HG03095 (cell line): Measurements from ENCODE around the gene CCDC187.
"Not testable (repeated sequence)": the region's sequence is repeated elsewhere in the genome, so short reads cannot be mapped to it uniquely, and the experiment has no call there.

Experiments
- ATAC-seq: cut with Tn5 transposase; IDR thresholded peaks from one replicate; pipeline ENCODE4 v1.9.1; 2021; ENCODE audit warnings: moderate library complexity; ENCODE audit not compliant: unreplicated experiment

CCDC187 gene

DNA sequence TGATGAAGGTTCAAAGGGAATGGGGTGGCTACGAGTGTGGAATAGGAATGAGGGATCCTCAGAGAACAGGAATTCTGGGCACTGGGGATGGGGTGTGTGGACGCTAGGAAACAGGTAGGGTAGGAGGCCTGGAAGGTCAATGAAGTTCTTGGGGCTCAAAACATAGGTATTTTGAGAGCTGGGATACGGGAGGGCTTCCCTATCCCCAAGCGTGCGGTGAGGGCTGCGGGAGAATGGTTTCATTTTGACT, 59.0 kb downstream of the CCDC187 start:
- ATAC-seq, result no peak

DNA sequence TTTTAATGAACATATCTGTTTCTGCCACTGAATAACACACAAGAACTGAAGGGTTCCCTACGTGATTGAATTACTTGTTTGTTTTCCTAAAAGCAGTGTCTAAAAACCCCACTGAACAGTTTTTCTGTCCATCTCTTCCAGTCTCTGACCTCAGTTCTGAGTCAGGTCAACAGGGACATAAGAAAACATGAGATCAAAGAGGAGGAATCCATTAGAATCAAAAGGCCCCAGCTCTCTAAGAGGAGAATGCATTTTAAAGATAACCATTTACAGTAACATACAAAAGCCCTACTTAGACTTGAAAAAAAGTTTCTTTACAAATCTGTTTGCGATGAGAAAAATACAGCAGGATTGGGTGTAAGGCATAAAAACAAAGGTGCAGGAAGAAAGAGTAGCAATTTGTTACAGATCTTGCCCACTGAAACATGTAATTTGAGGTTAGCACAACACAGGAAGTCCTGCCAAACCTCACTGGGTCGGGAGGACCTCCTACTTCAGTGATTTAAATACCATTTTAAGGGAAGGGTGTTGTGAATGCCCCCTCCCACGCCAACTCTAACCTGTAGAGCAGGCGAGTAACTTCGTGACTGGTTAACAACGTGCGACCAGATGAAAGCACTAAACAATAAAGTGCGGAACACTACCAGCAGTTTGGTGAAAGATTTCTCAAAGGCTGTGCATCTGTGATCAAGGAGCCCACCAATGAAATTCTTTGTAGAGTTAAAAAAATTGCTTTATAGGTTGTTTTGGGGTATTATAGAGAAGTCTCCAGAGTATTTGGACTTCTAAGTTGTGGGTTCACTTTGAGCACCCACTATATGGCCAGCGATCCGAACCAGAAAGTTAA, 59.5 kb downstream of the CCDC187 start:
- no peak for ATAC-seq

DNA sequence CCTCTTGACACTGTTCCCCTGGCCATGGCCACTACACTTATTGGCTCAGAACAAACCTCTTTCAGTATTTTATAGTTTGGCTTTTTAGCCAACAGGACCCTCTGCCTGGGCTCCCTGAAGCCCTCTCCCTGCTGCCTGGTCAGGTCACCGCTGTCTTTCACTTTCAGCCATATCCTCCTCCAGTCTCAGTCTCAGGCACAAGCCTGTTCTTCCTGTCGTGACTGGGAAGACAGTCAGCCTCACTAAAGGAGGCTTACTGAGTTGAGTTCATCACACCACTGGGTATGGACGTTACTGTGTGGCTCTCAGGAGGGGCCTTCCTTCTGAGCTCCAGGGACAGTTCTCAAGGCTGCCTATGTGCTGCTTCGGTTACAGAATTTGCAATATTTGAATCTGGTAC, 60.3 kb downstream of the CCDC187 start:
- no peak for ATAC-seq

DNA sequence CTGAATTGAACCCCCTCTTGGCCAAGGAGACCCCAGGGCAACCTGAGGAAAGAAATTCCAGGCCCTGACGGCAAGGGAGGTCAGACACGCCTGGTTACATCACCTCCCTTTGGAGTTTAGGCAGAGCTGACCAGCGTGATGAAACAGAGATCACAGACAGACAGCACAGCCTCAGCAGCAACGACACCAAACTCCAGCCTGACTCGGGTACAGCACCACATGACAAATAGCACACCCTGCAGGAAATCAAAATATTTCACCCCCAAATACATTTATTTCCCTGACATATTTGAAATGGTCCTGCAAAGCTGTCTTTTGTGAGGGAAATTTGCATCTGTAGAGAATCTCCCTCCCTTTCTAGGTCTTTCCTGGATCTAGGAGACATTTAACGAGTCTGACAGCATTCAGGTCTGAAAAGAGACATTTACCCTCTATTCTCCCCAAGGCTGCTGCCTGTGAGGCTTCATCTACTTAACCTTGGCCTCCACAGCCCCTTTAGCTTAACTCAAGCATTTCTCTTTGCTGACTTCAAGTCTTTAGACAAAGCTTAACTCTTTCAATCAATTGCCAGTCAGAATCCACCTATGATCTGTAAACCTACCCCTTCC, 60.9 kb downstream of the CCDC187 start:
- no peak for ATAC-seq

DNA sequence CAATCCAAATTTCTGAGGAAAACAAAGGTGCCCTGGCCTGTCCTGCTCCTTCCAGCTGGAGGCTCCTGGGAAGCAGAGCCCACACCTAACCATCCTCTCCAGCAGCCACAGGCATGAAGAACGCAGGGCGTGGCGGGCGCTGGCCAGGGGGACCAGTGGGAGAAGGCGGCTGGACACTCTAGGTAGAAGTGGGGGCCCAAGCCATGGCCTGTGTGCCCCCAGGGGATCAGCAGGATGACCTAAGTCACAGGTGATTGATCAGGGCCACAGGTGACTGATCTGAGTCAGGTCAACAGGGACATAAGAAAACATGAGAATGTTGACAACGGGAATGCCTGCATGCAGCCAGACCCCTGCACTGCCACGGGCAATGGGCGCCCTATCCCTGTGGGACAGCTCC, 61.6 kb downstream of the CCDC187 start:
- no peak for ATAC-seq

DNA sequence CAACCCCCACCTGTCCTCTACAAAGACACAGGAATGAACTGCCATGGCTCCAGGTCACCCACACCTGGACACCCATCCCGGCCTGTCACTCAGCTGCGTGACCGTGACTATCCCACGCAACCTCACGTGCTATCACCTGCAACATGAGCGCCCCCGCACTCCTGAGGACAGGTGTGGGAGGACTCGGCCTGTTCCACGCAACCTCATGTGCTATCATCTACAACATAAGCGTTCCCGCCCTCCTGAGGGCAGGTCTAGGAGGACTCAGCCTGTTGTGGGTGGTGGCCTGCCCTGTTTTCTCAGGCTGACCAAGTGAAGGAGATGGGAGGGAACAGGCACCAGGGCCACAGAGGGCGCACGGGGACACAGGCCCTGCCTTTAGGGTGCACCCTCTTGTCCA, 62.4 kb downstream of the CCDC187 start:
- no peak for ATAC-seq

DNA sequence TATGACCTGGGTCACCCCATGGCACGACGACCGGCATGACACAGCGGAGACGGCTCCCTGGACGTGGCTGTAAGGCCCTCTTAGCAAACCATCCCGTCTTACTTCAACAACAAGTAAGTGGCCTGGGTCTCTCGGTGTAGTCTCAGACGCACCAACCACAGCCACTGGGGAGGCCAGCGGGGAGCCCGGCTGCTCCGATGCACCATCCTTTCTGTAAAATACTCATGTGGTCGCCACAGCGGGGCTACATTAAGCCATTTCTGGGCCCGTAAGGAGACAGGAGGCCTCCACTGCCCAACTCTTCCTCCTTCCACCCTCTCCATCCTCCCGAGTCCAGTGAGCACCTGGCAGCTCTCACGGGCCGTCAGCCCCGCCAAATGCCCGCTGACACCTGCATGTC, 63.0 kb downstream of the CCDC187 start:
- no peak for ATAC-seq

DNA sequence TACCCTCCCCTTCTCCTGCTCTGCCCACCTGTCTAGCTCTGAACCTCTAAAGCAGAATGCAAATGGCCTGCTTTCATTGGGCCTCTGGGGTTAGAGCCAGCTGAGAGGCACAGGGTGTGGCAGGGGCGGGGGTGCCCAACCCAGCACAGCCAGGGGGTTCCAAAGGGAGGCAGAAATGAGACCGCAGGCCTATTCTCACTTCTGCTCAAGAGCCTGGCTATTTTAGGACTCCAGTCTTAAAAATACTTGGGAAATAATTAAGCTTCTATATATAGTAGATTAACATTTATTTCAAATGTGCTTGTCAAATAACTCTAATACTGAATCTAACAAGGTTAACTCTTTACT, 63.9 kb downstream of the CCDC187 start:
- no peak for ATAC-seq

DNA sequence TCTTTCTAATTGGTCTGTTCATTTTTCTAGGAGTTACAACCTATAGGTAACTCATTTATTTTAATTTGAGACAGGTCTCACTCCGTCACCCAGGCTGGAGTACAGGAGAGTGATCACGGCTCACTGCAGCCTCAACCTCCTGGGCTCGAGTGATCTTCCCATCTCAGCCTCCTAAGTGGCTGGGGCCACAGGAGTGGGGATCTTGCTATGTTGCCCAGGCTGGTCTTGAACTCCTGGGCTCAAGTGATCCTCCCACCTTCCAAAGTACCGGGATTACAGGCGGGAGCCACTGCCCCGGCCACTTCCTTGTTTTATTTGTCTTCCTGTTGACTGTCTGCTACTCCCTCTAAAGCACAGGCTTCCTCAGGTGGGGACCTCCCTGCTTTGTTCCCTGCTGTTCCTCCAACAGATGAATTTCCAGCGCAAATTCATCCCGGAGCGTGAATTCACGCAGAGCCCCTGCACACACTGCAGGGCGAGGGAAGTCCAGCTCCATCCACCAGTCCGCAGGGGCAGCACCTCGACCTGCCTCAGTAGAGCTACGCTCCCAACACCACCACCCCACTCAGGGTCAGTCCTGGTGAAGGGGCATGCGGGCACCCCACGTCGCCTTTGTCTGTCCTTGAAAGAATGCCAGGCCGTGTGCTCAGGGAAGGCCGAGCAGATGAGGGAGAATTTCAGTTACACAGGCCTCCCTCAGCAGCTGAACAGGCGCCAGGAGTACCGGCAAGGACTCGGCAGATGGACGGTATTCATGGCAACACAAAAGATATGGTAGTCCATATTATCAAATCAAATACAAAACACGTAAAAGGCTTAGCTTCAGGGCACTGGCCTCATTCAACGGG, 64.5 kb downstream of the CCDC187 start:
- no peak for ATAC-seq

DNA sequence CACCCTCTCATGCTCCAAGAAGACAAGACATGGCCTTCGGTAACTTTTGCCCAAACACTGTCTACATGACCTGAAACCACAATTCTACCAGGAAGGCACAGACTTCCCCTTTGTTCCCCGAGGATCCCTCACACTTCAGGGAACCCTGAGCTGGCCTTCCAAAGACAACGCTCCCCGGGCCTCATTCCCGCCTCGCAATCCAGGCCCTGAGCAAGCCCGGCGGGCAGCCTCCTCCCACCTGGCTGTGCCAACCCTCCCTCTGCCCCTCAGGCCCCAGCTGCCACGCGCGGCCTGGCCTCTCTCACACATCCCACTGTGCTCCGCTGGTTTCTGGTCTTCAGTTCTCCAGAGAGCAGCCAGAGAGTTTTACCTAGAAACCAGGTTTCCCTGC, 65.6 kb downstream of the CCDC187 start:
- ATAC-seq, result no peak

DNA sequence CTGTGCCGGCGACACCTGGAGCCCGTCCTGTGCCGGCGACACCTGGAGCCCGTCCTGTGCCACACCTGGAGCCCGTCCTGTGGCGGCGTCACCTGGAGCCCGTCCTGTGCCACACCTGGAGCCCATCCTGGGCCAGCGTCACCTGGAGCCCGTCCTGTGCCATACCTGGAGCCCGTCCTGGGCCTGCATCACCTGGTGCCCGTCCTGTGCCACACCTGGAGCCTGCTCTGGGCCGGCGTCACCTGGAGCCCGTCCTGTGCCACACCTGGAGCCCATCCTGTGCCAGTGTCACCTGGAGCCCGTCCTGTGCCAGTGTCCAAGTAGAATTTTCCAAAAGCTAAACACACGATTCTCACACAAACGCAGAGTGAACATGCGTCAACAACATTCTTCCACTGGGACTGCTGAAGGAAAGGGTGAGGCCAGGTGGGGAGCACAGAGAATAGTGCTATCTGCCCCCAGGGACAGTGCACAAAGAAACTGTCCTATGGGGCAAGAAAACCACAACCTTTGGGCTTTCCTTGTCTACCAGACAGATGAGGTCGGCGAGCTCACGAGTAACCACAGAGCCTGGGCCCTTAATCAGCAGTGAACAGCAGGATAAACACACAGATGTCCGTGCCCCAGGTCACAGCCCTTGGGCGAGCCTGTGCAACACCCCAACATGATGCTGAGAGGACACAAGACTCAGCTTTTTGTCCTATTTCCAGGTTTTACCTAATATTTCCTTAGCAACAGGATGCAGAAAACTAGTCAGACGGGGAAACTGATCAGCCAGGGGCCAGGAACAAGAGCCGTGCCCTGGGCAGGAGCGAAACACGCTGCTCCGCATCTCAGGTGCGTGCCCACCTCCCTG, 66.2 kb downstream of the CCDC187 start:
- ATAC-seq, result no peak

DNA sequence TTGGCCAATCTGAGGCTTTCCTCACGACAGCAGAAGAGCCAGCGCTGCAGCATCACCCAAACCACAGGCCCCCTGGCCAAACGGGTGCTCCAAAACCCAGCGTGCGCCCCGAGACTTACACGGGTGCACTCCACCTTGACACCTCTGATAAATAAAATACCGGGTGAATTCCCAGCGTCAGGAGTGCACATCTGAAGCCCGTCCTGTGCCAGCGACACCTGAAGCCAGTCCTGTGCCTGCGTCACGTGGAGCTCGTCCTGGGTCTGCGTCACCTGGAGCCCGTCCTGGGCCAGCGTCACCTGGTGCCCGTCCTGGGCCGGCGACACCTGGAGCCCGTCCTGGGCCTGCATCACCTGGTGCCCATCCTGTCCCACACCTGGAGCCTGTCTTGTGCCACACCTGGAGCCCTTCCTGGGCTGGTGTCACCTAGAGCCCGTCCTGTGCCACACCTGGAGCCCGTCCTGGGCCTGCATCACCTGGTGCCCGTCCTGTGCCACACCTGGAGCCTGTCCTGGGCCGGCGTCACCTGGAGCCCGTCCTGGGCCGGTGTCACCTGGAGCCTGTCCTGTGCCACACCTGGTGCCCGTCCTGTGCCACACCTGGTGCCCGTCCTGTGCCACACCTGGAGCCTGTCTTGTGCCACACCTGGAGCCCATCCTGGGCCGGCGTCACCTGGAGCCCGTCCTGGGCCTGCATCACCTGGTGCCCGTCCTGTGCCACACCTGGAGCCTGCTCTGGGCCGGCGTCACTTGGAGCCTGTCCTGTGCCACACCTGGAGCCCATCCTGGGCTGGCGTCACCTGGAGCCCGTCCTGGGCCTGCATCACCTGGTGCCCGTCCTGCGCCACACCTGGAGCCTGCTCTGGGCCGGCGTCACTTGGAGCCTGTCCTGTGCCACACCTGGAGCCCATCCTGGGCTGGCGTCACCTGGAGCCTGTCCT, 67.2 kb downstream of the CCDC187 start:
- ATAC-seq, result not testable (repeated sequence)

DNA sequence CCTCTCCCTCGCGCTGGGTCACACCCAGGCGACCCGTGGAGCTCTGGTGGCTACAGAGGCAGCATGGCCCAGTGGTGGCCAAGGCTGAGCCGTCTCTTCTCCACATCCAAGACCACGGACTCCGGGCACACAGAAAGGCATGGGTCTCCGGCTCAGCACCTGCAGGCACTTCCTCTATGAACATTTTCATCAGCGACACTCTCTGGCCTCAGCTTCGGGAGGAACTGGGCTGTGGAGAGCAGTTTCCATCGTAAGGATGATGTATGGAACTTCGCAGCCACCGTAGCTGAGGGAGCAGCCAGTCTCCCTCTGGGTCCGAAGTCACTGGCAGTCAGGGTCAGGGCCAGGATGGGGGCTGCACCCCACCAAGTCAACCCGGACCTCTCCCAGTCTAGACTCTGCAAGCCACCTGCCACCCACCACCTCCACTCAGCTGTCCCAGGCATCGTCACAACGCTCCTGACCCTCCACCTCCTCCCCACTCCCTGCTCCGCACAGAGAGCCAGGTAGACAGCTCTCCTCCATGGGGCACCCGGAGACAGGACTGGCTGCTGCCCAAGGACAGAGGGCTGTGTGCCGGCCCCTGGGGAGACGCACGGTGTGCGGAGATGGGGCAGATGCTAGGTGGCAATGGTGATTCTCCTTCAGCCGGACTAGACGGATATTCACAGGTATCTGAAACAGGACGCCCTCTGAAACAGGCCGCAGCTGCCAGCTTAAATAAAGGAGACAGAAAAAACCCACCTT, 68.0 kb downstream of the CCDC187 start:
- no peak for ATAC-seq

DNA sequence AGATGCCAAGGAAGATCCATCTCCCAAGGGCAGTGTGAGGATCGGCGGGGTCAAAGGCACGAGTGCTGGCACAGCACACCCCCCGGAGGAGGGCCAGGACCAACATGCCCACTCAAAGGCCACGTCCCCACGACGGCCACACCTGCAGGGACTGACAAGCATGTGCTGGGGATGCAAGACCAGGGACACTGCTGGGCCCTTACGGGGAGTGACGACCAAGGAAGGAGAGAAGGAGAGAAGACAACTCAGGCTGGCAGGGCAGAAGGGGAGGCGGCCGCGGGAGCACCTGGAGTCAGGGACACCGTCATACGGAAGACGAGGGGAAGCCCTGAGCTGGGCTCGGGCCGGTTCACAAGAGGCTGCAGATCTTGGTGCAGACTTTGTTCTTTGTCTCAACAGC, 68.7 kb downstream of the CCDC187 start:
- ATAC-seq, result no peak

DNA sequence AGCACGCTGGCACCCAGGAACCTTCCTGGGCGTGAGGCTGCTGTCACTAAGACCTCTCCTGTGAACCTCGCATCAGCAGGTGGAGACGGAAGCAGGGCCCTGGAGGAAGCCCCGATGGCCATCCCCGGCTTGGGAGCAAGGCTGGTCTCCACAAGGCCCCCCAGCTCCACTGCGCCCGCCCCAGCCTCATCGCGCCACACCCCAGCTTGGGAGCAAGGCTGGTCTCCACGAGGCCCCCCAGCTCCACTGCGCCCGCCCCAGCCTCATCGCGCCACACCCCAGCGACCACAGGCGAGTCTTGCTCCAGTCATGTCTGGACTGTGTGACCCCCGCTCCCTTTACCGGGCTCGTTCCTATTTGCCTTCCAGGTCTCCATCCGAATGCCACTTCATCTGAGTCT, 69.3 kb downstream of the CCDC187 start:
- ATAC-seq, result no peak

DNA sequence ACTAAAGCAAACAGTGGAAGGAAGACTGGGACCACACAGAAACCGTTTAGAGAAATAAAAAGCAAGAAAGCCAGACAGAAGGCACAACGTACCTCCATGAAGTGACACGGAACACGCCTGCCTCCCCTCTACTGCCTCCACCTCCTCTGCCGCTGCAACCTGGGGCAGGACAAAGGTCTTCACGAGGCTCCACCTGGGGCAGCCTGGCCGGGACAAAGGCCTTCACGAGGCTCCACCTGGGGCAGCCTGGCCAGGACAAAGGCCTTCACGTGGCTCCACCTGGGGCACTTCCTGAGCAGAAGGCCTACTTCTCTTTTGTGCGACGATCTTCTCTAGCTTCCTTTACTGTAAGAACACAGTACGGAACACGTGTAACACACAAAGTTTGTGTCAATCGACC, 70.0 kb downstream of the CCDC187 start:
- no peak for ATAC-seq

DNA sequence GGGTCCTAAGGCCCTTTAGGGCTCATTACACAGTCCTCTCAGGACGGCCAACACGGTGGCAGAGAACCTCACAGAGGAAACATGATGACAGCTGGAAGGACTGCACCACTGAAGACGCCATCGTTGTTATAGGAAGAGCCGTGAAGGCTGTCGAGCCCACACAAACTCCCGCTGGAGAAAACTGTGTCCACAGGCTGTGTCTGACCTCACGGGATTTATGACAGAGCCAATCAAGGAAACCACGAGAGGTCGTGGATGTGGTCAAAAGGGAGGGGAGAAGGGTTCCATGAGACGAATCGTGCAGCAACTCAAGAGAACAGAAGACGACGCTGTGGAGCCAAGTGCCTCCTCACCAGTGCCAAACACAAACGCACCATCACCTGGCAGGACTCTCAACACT, 70.5 kb downstream of the CCDC187 start:
- no peak for ATAC-seq

DNA sequence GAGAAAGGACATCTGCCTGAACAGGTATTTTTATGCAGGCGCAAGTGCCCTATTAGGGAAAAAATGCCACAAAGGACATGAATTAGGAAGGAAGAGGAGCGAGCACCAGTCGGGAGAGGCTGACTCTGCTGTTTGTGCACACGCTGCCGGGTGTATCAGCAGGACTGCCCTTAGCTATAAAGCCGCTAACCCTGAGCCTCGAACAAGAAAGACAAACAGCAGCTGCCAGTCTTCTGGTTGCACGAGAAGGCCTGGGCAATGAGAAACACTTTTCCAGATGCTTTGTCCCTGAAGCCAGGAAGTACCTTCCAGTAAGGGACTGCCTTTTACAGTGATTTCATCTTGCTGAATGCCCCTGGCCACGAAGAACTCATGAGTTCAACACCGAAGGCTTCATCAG, 70.9 kb downstream of the CCDC187 start:
- ATAC-seq, result no peak

DNA sequence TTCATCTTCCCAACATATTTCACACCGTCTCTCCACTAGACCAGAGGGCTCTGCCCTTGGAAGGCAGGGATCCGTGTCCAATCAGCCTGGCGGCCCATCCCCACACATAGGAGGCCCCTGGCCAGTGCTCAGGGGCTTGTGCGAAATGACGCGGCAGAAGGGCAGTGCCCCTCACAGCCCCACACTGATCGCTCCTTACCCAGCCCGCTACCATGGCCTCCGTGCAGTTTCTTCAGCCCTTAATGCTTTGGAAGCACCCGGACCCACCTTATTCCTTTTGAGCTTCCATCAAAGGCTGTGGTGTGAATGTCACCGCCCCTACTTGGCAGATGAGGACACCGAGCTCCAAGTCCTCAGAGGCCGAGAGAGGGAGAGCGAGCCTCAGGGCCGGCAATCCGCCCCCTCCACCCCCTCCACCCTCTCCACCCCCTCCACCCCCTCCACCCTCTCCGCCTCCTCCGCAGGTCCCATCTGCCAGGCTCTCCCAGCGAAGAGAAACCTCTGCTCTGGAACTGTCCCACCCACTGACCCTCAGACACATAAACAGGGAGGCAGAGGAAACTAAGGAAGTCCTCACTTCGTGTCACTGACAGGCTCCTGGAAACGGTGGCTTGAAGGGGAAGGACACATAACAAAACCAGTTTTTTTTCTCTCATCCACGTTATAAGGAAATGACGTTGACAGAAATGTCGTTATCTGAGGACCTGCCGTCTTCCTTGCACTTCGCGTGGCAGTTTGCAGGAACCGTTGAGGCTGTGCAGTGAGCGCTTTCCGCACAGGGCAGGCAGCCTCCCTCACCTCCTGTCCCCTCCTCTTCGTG, 72.2 kb downstream of the CCDC187 start:
- no peak for ATAC-seq
